Right renal cortex interstitium (tissue), 3 donors: ENCODE measurements around the gene UNC45B. TPM values are rescaled to one million over a fixed set of nuclear protein-coding genes. Genes with fewer than 3 reads are reported as not detected.
"Not testable (repeated sequence)": the region's sequence is repeated elsewhere in the genome, so short reads cannot be mapped to it uniquely, and the experiment has no call there.

Experiments used
- DNase-seq, 3 donors: peaks; one replicate each; pipeline ENCODE4 v3.0.0-alpha.2; 2013; ENCODE audit warnings: low read depth in 3 of 3, low spot score in 2 of 3
- polyA plus RNA-seq, 3 donors: library from polyadenylated mRNA; unstranded; fragments of 120-200 nt; gene quantifications; one replicate each; pipeline ENCODE4 v1.2.1, GENCODE V29; 2013; ENCODE audit not compliant: insufficient read length in 3 of 3

Gene UNC45B
- polyA plus RNA-seq, 3 donors = 0.21 to 0.27 (median 0.25) TPM

GRCh38 chr17:35212668-35213067 is 65.1 kb downstream of the UNC45B start:
- no peak for DNase-seq

GRCh38 chr17:35213412-35213940 is 65.9 kb downstream of the UNC45B start:
- no peak for DNase-seq

- DNase-seq = no peak
Observed at GRCh38 chr17:35214192-35214591, 66.6 kb downstream of the UNC45B start.

GRCh38 chr17:35214631-35215273 is 67.1 kb downstream of the UNC45B start:
- no peak for DNase-seq

GRCh38 chr17:35217107-35217506 is 69.5 kb downstream of the UNC45B start:
- no peak for DNase-seq

- no peak for DNase-seq
Observed at GRCh38 chr17:35218915-35219314, 71.3 kb downstream of the UNC45B start.

GRCh38 chr17:35222452-35222851 is 74.8 kb downstream of the UNC45B start:
- no peak for DNase-seq

GRCh38 chr17:35224436-35224835 is 76.8 kb downstream of the UNC45B start:
- DNase-seq = no peak

GRCh38 chr17:35227546-35227945 is 79.9 kb downstream of the UNC45B start:
- DNase-seq = no peak

- DNase-seq = no peak
Observed at GRCh38 chr17:35229638-35230037, 82.0 kb downstream of the UNC45B start.

- DNase-seq = not testable (repeated sequence)
Observed at GRCh38 chr17:35234315-35234714, 86.7 kb downstream of the UNC45B start.

GRCh38 chr17:35235289-35235688 is 87.7 kb downstream of the UNC45B start:
- DNase-seq = no peak

- no peak for DNase-seq
Observed at GRCh38 chr17:35235917-35236316, 88.3 kb downstream of the UNC45B start.

GRCh38 chr17:35236821-35237220 is 89.2 kb downstream of the UNC45B start:
- DNase-seq = no peak

GRCh38 chr17:35238821-35239220 is 91.2 kb downstream of the UNC45B start:
- DNase-seq = no peak

Other genes with a start within 250 kb of the UNC45B start
- 1 to 10 TPM; 4.6 to 6.1 (median 5.2) TPM for gene CCT6B, start 186.4 kb upstream of the UNC45B start, polyA plus RNA-seq
- 10 to 100 TPM; 27.0 to 30.7 (median 30.5) TPM for gene ZNF830, start 186.3 kb upstream of the UNC45B start, polyA plus RNA-seq
- gene LIG3, start 167.3 kb upstream of the UNC45B start, polyA plus RNA-seq = 10 to 100 TPM; 32.4 to 34.3 (median 33.2) TPM
- 10 to 100 TPM; 19.6 to 23.8 (median 23.8) TPM for gene RFFL, start 84.1 kb upstream of the UNC45B start, polyA plus RNA-seq
- 10 to 100 TPM; 11.7 to 12.6 (median 12.1) TPM for gene RAD51D, start 28.0 kb upstream of the UNC45B start, polyA plus RNA-seq
- under 1 TPM in 2 of 3 donors, not detected in 1; 0.10 to 0.39 TPM for gene FNDC8, start 26.2 kb upstream of the UNC45B start, polyA plus RNA-seq
- gene NLE1, start 5.5 kb upstream of the UNC45B start, polyA plus RNA-seq = 10 to 100 TPM; 15.3 to 18.0 (median 16.5) TPM
- not detected for gene SLC35G3, start 46.6 kb downstream of the UNC45B start, polyA plus RNA-seq
- 10 to 100 TPM; 14.0 to 18.6 (median 16.7) TPM for gene SLFN5, start 95.3 kb downstream of the UNC45B start, polyA plus RNA-seq
- gene SLFN11, start 225.8 kb downstream of the UNC45B start, polyA plus RNA-seq = 10 to 100 TPM; 10.5 to 11.8 (median 10.9) TPM